ENCODE data around the gene ARID3A.

DNA sequence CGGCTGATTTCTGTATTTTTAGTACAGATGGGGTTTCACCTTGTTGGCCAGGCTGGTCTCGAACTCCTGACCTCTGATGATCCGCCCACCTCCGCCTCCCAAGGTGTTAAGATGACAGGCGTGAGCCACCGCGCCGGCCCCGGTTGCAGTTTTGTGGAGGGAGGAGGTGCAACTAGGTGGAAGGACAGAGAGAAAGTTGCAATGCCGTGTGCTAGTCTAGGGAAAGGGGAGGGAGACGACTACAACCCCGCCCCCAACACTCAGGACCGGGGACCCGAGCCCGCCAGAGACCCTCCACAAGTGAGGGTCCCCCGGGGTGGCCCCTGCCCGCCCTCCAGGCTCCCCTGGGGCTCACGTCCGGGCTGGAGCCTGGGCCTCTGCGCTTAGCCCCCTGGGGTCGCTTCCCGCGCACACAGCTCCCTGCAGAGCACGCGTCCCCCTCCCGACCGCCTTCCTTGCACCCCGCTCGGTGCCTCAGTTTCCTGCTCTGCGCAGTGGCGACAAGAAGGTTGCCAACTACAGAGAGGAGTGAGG is 1.2 kb upstream of the ARID3A start:
- no peak for TF ChIP-seq EZH2 (IDR thresholded peaks at IDR 0.05; ENCODE audit: insufficient read depth, low read length)
- TF ChIP-seq, protein P1, sequence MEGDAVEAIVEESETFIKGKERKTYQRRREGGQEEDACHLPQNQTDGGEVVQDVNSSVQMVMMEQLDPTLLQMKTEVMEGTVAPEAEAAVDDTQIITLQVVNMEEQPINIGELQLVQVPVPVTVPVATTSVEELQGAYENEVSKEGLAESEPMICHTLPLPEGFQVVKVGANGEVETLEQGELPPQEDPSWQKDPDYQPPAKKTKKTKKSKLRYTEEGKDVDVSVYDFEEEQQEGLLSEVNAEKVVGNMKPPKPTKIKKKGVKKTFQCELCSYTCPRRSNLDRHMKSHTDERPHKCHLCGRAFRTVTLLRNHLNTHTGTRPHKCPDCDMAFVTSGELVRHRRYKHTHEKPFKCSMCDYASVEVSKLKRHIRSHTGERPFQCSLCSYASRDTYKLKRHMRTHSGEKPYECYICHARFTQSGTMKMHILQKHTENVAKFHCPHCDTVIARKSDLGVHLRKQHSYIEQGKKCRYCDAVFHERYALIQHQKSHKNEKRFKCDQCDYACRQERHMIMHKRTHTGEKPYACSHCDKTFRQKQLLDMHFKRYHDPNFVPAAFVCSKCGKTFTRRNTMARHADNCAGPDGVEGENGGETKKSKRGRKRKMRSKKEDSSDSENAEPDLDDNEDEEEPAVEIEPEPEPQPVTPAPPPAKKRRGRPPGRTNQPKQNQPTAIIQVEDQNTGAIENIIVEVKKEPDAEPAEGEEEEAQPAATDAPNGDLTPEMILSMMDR (IDR thresholded peaks at IDR 0.05; ENCODE audit: insufficient read depth, low read depth, low read length) = no peak

Measured in astrocyte (in vitro differentiated cells and primary cell).